GM12873 (cell line): ENCODE results near the gene FAM210A.

Experiments
- TF ChIP-seq, protein P1 (sequence below): IDR thresholded peaks from 2 replicates; pipeline ENCODE4 v1.5.1; 2012; ENCODE audit warnings: low read depth, mild to moderate bottlenecking, moderate library complexity, low read length, control low read depth; ENCODE audit not compliant: insufficient read depth; ENCODE audit errors: missing control alignments

Gene FAM210A

DNA sequence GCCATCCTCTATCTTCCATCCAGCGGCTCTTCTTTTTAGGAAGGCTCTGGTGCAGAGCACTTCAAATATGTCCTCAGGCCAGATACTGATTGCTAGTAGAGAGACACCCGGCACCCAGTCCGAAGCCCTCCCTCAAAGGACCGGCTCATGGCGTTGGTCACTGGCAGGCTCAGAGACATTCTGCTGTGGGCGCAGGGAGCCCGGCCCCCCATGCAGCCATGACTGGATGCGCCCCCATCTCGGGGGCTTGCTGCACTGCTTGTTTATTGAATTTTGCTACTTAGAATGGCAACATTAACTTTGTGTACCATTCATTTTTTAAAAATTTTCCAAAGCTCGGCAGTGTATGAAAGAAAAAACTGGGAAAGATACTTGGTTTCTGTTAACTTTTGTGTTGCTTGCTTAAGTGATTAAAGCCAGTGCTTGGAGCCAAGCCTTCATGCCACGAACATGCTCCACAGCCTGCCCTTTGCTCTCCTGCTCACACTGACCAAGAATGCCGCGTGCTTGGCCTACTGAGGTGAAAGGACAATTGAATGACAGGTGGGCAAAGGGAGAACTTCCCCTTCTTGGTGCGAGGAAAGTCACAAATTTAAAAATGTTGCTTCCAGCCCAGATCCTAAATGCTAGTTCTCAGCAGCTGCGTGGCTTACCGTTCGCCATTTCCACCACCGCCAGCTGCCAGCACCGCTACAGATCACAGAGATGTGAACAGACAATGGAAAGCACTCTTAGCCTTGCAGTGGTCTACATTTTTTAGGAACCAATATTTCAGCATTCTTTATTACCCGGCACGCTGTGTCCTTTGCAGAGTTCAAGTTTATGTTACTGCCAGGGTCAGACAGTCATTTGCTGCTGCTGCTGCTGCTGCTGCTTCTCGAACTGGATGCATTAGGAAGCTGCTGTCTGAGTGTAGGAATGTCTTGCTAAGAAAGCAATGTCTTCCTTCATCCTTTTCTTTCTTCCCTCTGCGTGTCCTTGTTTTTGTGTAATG is 76.7 kb downstream of the FAM210A start:
- TF ChIP-seq, protein P1, sequence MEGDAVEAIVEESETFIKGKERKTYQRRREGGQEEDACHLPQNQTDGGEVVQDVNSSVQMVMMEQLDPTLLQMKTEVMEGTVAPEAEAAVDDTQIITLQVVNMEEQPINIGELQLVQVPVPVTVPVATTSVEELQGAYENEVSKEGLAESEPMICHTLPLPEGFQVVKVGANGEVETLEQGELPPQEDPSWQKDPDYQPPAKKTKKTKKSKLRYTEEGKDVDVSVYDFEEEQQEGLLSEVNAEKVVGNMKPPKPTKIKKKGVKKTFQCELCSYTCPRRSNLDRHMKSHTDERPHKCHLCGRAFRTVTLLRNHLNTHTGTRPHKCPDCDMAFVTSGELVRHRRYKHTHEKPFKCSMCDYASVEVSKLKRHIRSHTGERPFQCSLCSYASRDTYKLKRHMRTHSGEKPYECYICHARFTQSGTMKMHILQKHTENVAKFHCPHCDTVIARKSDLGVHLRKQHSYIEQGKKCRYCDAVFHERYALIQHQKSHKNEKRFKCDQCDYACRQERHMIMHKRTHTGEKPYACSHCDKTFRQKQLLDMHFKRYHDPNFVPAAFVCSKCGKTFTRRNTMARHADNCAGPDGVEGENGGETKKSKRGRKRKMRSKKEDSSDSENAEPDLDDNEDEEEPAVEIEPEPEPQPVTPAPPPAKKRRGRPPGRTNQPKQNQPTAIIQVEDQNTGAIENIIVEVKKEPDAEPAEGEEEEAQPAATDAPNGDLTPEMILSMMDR = no peak

DNA sequence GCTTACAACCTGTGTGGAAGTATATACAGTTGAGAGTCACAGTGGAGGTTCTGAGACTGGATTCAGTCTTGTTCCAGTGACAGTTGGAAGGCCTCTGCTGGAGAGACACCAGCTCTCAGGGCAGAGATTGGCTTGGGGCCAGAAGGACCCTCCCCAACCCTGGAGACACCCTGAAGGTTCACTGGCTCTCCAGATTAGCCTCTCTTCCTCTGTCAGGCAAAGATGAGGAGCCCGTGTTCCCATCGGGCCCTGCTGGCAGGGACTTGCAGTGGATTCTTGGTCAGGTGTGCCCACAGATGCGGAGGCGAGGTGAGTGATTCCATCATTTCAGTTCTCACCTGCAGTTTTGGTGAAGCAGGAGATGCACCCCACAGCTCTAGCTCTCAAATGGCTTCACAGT is 78.6 kb downstream of the FAM210A start:
- TF ChIP-seq, protein P1 = no peak

DNA sequence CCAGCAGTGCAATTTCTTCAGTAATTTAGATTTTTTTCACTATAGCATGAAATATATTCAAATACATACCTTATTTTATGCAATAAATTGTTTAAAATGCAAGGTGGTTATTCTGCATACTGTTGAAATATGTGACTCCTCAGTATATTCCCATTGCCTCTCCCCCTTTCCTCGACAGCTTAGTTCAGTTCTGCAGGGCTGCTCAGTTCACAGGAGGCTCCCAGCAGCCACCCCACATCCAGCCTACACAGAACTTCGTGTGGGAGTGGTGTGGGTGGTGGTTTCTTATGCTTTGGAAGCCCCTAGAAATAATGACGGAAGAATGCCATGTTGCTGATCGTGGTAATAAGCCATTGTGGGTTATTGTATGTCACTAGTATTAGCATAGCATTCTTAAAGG is 79.7 kb downstream of the FAM210A start:
- TF ChIP-seq, protein P1 = no peak

- TF ChIP-seq, protein P1 = no peak
These were observed 81.3 kb downstream of the FAM210A start for GRCh38 chr18:13645093-13645492.

GRCh38 chr18:13643261-13643751 is 83.1 kb downstream of the FAM210A start:
- TF ChIP-seq, protein P1 = no peak

GRCh38 chr18:13642440-13642827 is 83.9 kb downstream of the FAM210A start:
- TF ChIP-seq, protein P1 = no peak
